Common myeloid progenitor, CD34-positive (primary cell): ENCODE data around the gene UROC1.

Experiments used
- CTCF ChIA-PET: fragments of 350-600 bp; sonication (Branson Sonifier 250); formaldehyde crosslinking; loops from one replicate; lab custom pipeline; 2021; ENCODE audit warnings: antibody characterized with exemption; lab: Charles Lee
- POLR2A ChIA-PET: fragments of 350-600 bp; sonication (Branson Sonifier 250); formaldehyde crosslinking; loops from one replicate; lab custom pipeline; 2021; ENCODE audit warnings: antibody characterized with exemption; lab: Charles Lee
- DNase-seq, 3 donors: peaks; one replicate each; pipeline versions ENCODE4 v3.0.0 to v3.0.0-alpha.2; 2013
- H3K27ac ChIP-seq, 2 experiments: 1 replicate in 1 of 2; 2 replicates in 1 of 2; pipeline ENCODE4 v1.7.0; 2013; ENCODE audit warnings: inconsistent platforms in 2 of 2, low read length in 2 of 2, mild to moderate bottlenecking in 2 of 2, low read depth in 1 of 2, moderate library complexity in 1 of 2; ENCODE audit not compliant: severe bottlenecking in 2 of 2, insufficient read depth in 1 of 2, poor library complexity in 1 of 2
- H3K27me3 ChIP-seq, 5 experiments: replicated peaks in 2 of 5; 1 replicate in 3 of 5; 2 replicates in 2 of 5; pipeline versions ENCODE4 v1.6.1 to v1.7.0; 2013; ENCODE audit warnings: low read length in 4 of 5, mild to moderate bottlenecking in 2 of 5, moderate library complexity in 2 of 5, inconsistent platforms in 1 of 5; ENCODE audit not compliant: insufficient read depth in 5 of 5, control insufficient read depth in 4 of 5
- H3K36me3 ChIP-seq, 4 experiments: 1 replicate in 2 of 4; 2 replicates in 2 of 4; pipeline versions ENCODE4 v1.6.1 to v1.7.0; 2013; ENCODE audit warnings: low read length in 3 of 4, control low read depth in 1 of 4, mild to moderate bottlenecking in 1 of 4; ENCODE audit not compliant: control insufficient read depth in 4 of 4, insufficient read depth in 4 of 4
- H3K4me1 ChIP-seq, 4 experiments: 1 replicate in 3 of 4; 2 replicates in 1 of 4; pipeline versions ENCODE4 v1.6.1 to v1.7.1; 2013; ENCODE audit warnings: low read length in 3 of 4, mild to moderate bottlenecking in 3 of 4, control low read depth in 1 of 4, inconsistent platforms in 1 of 4, moderate library complexity in 1 of 4; ENCODE audit not compliant: control insufficient read depth in 4 of 4, insufficient read depth in 4 of 4; ENCODE audit errors: control extremely low read depth in 1 of 4
- H3K4me3 ChIP-seq, 7 experiments: 1 replicate in 4 of 7; 2 replicates in 3 of 7; pipeline versions ENCODE4 v1.5.1 to v1.7.0; 2013; ENCODE audit warnings: mild to moderate bottlenecking in 7 of 7, low read length in 6 of 7, moderate library complexity in 6 of 7, inconsistent platforms in 2 of 7, low read depth in 2 of 7, control low read depth in 1 of 7; ENCODE audit not compliant: insufficient read depth in 4 of 7, control insufficient read depth in 1 of 7; ENCODE audit errors: extremely low read depth in 1 of 7
- H3K9me3 ChIP-seq, 5 experiments: 1 replicate in 4 of 5; 2 replicates in 1 of 5; pipeline versions ENCODE4 v1.6.1 to v1.7.1; 2013; ENCODE audit warnings: low read length in 4 of 5, mild to moderate bottlenecking in 2 of 5, inconsistent platforms in 1 of 5, low read depth in 1 of 5, moderate library complexity in 1 of 5; ENCODE audit not compliant: control insufficient read depth in 4 of 5, insufficient read depth in 2 of 5; ENCODE audit errors: control extremely low read depth in 1 of 5
- WGBS: methylation state at CpG from one replicate; pipeline ENCODE4 v1.1.5; 2013; ENCODE audit not compliant: insufficient coverage; 5-methylcytosine and 5-hydroxymethylcytosine counted together

UROC1 gene

GRCh38 chr3:126551121-126551838 is 33.7 kb upstream of the UROC1 start:
- H3K4me3 ChIP-seq, result no peak overlapping the region
- peak in 2 of 3 donors; percentile 46 to 57 for DNase-seq
- no peaks in the 10 kb centered on the region for H3K27me3 ChIP-seq
- CTCF ChIA-PET, result interaction anchor here (1.2 to 2.3 kb wide), 5 partner anchors 11 to 32 kb away, joined by 4 to 19 read pairs (median 5); partner anchors contain the start of gene CHST13
- POLR2A ChIA-PET, result interaction anchor here (0.6 kb wide), 1 partner anchor 102 kb away, joined by 3 read pairs; no protein-coding TSS in a partner anchor
- H3K4me1 ChIP-seq, result peaks cover 0 to 40% (median 37%) of the 10 kb centered on the region in 4 experiments
- WGBS, result 60% methylated on average over 8 of the region's 13 CpGs
- no peak overlapping the region for H3K27ac ChIP-seq
- no peaks in the 10 kb centered on the region for H3K9me3 ChIP-seq
- H3K36me3 ChIP-seq, result no peaks in the 10 kb centered on the region

- Histone ChIP-seq H3K36me3 (no peaks in the 10 kb centered on the region), H3K4me3 (no peak overlapping the region), H3K27ac (no peak overlapping the region), H3K27me3 (no peaks in the 10 kb centered on the region), H3K4me1 (peaks cover 0 to 44% (median 42%) of the 10 kb centered on the region in 4 experiments), H3K9me3 (no peaks in the 10 kb centered on the region)
- CTCF ChIA-PET, result interaction anchor here (0.7 to 2.3 kb wide), 6 partner anchors 11 to 31 kb away, joined by 3 to 19 read pairs (median 5); partner anchors contain the start of gene CHST13
- POLR2A ChIA-PET, result no interaction called here
- no peak for DNase-seq
- WGBS, result 94% methylated on average over 10 of the region's 11 CpGs
These were observed 33.0 kb upstream of the UROC1 start for GRCh38 chr3:126550488-126551051.

- POLR2A ChIA-PET, result no interaction called here
- no peaks in the 10 kb centered on the region for H3K36me3 ChIP-seq
- DNase-seq, result no peak
- H3K27ac ChIP-seq, result no peak overlapping the region
- CTCF ChIA-PET, result interaction anchor here (0.7 to 2.3 kb wide), 5 partner anchors 12 to 72 kb away, joined by 3 to 19 read pairs (median 5); partner anchors contain the start of gene CHST13
- peaks cover 0 to 50% (median 48%) of the 10 kb centered on the region in 4 experiments for H3K4me1 ChIP-seq
- H3K4me3 ChIP-seq, result no peak overlapping the region
- no peaks in the 10 kb centered on the region for H3K9me3 ChIP-seq
- no peaks in the 10 kb centered on the region for H3K27me3 ChIP-seq
- WGBS, result 80% methylated on average over 12 of the region's 12 CpGs
These were observed 32.4 kb upstream of the UROC1 start for GRCh38 chr3:126549861-126550487.

- Histone ChIP-seq H3K27ac (no peak overlapping the region), H3K27me3 (no peaks in the 10 kb centered on the region), H3K36me3 (no peaks in the 10 kb centered on the region), H3K4me1 (peaks cover 0 to 62% (median 58%) of the 10 kb centered on the region in 4 experiments), H3K4me3 (no peak overlapping the region), H3K9me3 (no peaks in the 10 kb centered on the region)
- 87% methylated on average over 7 of the region's 9 CpGs for whole genome bisulfite sequencing
- no peak for DNase-seq
- POLR2A ChIA-PET, result no interaction called here
- CTCF ChIA-PET, result interaction anchor here (0.8 to 2.6 kb wide), 5 partner anchors 13 to 73 kb away, joined by 3 to 7 read pairs (median 5); no protein-coding TSS in a partner anchor
These were observed 31.2 kb upstream of the UROC1 start for GRCh38 chr3:126548556-126549466.

- ChIA-PET POLR2A (no interaction called here), CTCF (interaction anchor here (1.4 to 2.6 kb wide), 3 partner anchors 17 to 29 kb away, joined by 4 to 7 read pairs (median 5); no protein-coding TSS in a partner anchor)
- Histone ChIP-seq H3K4me1 (peaks cover 0 to 72% (median 66%) of the 10 kb centered on the region in 4 experiments), H3K4me3 (no peak overlapping the region), H3K27me3 (no peaks in the 10 kb centered on the region), H3K27ac (no peak overlapping the region), H3K36me3 (peaks cover 2 to 8% (median 3%) of the 10 kb centered on the region in 4 experiments), H3K9me3 (no peaks in the 10 kb centered on the region)
- WGBS, result no CpG with 5 or more reads among the region's 1 CpG
- no peak for DNase-seq
These were observed 30.1 kb upstream of the UROC1 start for GRCh38 chr3:126547721-126548120.

GRCh38 chr3:126546549-126547239 is 29.1 kb upstream of the UROC1 start:
- ChIA-PET CTCF (interaction anchor here (1.0 to 2.6 kb wide), 5 partner anchors 9 to 28 kb away, joined by 3 to 11 read pairs (median 5); no protein-coding TSS in a partner anchor), POLR2A (no interaction called here)
- Histone ChIP-seq H3K27me3 (no peaks in the 10 kb centered on the region), H3K4me1 (peaks cover 0 to 82% (median 72%) of the 10 kb centered on the region in 4 experiments), H3K4me3 (no peak overlapping the region), H3K27ac (no peak overlapping the region), H3K36me3 (peaks cover 2 to 18% (median 8%) of the 10 kb centered on the region in 4 experiments), H3K9me3 (no peaks in the 10 kb centered on the region)
- DNase-seq, result no peak
- WGBS, result 92% methylated on average over 5 of the region's 8 CpGs
